ENCODE data around the gene WDR12.
"Not testable (repeated sequence)": the region's sequence is repeated elsewhere in the genome, so short reads cannot be mapped to it uniquely, and the experiment has no call there.

Gene WDR12

DNA sequence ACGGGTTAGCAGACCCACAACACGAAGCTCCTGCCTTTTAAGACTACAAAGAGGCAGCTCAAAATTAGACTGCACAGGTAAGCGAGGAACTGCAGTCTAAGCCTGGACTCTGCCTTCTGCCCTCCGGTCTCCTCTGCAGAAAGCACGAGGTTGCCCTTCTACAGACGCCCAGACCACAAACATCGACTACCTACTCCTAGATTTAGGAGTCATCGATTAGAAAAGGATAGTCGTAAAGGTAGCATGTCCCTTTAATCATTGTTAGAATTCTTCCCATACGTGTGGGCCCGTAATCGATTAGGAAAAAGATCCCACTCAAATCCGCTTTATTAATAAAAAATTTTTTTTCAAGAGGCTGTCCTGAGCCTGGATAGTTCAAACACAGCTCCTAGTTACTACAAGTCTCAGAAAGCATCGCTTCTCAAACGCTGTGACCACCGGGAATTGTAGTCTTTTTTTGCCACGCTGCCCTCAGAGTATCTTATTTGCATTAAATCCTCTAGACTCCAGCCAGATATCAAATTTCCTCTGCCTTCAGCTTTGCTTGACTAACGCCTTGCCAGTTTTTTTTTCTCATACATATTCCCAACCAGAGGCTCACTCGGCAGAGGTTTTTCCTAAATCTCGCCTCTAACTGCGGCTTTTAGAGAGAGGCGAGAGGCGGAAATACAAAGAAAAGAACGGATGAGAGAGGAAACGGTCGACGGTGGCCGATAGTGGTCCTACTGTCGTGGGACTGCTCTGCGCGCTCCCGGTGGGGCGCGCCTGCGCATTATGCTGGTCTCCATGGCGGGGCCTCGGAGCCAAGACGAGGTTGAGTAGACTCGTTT, at the start of gene WDR12, which contains the start of gene CARF:
WDR12 (minus strand) TSS at position 162 of the 830 bp plus-strand sequence. CDS start 197 bp downstream, outside the sequence.
CARF (plus strand) TSS at position 764 of the 830 bp plus-strand sequence. CDS start 29,628 bp downstream, outside the sequence.
- Histone ChIP-seq H3K4me2 (ENCODE audit: low read depth, low read length) (peak within 1 kb of the TSS; percentile 69), H3K27me3 (replicated peaks; ENCODE audit: insufficient read depth, low read length) (no peaks in the 10 kb centered on the region), H3K9me3 (replicated peaks; ENCODE audit: insufficient read depth, low read length) (no peaks in the 10 kb centered on the region), H2AFZ (ENCODE audit: low read length) (peak within 1 kb of the TSS; percentile 80), H3K4me1 (ENCODE audit: low read length) (no peaks in the 10 kb centered on the region), H3K79me2 (ENCODE audit: low read length) (peaks cover 42% of the 10 kb centered on the region), H3F3A (ENCODE audit: insufficient read depth, low read length) (peaks cover 9% of the 10 kb centered on the region; the same call in 1 of the 2 replicates), H3K9me2 (replicated peaks; ENCODE audit: insufficient read depth, low read length) (no peaks in the 10 kb centered on the region), H3K27ac (ENCODE audit: low read length) (peak within 1 kb of the TSS; percentile 75), H4K20me1 (ENCODE audit: insufficient read depth, low read length) (no peaks in the 10 kb centered on the region), H3K9ac (ENCODE audit: low read length) (peak within 1 kb of the TSS; percentile 77), H3K4me3 (ENCODE audit: low read length) (peak within 1 kb of the TSS; percentile 82), H3K36me3 (replicated peaks; ENCODE audit: insufficient read depth, low read length) (no peaks in the 10 kb centered on the region)
- TF ChIP-seq EZH2 (optimal IDR thresholded peaks at IDR 0.05; ENCODE audit: low read depth, low read length) (no peak), EZH2phosphoT487 (IDR thresholded peaks at IDR 0.05; ENCODE audit: low read length) (no peak)
- TF ChIP-seq, protein P1, sequence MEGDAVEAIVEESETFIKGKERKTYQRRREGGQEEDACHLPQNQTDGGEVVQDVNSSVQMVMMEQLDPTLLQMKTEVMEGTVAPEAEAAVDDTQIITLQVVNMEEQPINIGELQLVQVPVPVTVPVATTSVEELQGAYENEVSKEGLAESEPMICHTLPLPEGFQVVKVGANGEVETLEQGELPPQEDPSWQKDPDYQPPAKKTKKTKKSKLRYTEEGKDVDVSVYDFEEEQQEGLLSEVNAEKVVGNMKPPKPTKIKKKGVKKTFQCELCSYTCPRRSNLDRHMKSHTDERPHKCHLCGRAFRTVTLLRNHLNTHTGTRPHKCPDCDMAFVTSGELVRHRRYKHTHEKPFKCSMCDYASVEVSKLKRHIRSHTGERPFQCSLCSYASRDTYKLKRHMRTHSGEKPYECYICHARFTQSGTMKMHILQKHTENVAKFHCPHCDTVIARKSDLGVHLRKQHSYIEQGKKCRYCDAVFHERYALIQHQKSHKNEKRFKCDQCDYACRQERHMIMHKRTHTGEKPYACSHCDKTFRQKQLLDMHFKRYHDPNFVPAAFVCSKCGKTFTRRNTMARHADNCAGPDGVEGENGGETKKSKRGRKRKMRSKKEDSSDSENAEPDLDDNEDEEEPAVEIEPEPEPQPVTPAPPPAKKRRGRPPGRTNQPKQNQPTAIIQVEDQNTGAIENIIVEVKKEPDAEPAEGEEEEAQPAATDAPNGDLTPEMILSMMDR (IDR thresholded peaks at IDR 0.05; ENCODE audit: low read length): no peak
- peak; percentile 94 for DNase-seq

DNA sequence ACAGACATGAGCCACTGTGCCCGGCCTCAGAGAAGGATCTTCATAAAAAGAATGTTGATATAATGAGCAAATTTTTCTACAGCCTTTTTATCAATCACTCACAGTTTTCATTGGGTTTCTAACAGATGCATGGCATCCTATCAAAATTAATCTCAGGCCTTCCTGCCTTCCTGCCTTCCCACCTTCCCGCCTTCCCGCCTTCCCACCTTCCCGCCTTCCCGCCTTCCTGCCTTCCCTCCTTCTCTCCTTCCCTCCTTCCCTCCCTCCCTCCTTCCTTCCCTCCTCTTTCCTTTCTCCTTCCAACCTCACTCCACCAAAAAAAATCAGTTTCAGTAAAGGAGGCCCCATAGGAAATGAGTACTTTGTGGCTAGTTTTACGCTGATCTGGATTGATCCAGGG, 49.1 kb upstream of the WDR12 start:
- DNase-seq: no peak
- peaks cover 4% of the 10 kb centered on the region; the same call in 1 of the 2 replicates for H3K4me1 ChIP-seq (ENCODE audit: low read length)
- H3K4me2 ChIP-seq (ENCODE audit: low read depth, low read length): no peak overlapping the region
- H3F3A ChIP-seq (ENCODE audit: insufficient read depth, low read length): peaks cover 8% of the 10 kb centered on the region; the same call in 1 of the 2 replicates
- no peak overlapping the region for H3K9ac ChIP-seq (ENCODE audit: low read length)
- no peaks in the 10 kb centered on the region for H4K20me1 ChIP-seq (ENCODE audit: insufficient read depth, low read length)
- no peaks in the 10 kb centered on the region for H3K36me3 ChIP-seq (replicated peaks; ENCODE audit: insufficient read depth, low read length)
- no peaks in the 10 kb centered on the region for H3K27me3 ChIP-seq (replicated peaks; ENCODE audit: insufficient read depth, low read length)
- no peaks in the 10 kb centered on the region for H3K79me2 ChIP-seq (ENCODE audit: low read length)
- H2AFZ ChIP-seq (ENCODE audit: low read length): no peak overlapping the region
- H3K27ac ChIP-seq (ENCODE audit: low read length): no peak overlapping the region
- H3K4me3 ChIP-seq (ENCODE audit: low read length): no peak overlapping the region
- no peaks in the 10 kb centered on the region for H3K9me3 ChIP-seq (replicated peaks; ENCODE audit: insufficient read depth, low read length)
- H3K9me2 ChIP-seq (replicated peaks; ENCODE audit: insufficient read depth, low read length): no peaks in the 10 kb centered on the region
- TF ChIP-seq, protein P1 (IDR thresholded peaks at IDR 0.05; ENCODE audit: low read length): no peak
- TF ChIP-seq EZH2 (optimal IDR thresholded peaks at IDR 0.05; ENCODE audit: low read depth, low read length): no peak
- no peak for TF ChIP-seq EZH2phosphoT487 (IDR thresholded peaks at IDR 0.05; ENCODE audit: low read length)

DNA sequence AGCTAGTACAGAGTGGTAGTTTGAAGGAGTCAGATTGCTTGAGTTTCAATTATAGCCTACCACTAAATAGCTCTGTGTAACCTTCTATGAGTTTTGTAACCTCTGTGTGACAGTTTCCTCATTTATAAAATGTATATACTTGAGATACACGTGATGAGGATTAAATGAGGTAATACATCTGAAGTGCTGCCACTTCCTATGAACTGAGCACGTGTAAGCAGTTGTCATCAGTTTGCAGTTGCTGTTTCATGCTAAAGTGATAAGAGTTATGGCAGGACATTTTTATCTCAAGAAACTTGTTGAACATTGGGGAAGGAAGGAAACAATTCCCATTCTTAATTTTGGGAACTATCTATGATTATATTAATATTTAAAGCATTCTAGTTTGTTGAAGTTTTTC, 39.1 kb upstream of the WDR12 start:
- no peak for DNase-seq
- Histone ChIP-seq H3K9ac (ENCODE audit: low read length) (no peak overlapping the region), H3K4me3 (ENCODE audit: low read length) (no peak overlapping the region), H3K27ac (ENCODE audit: low read length) (no peak overlapping the region), H3K4me1 (ENCODE audit: low read length) (no peaks in the 10 kb centered on the region), H3F3A (ENCODE audit: insufficient read depth, low read length) (no peaks in the 10 kb centered on the region), H3K9me2 (replicated peaks; ENCODE audit: insufficient read depth, low read length) (no peaks in the 10 kb centered on the region), H3K36me3 (replicated peaks; ENCODE audit: insufficient read depth, low read length) (no peaks in the 10 kb centered on the region), H3K79me2 (ENCODE audit: low read length) (no peaks in the 10 kb centered on the region), H3K4me2 (ENCODE audit: low read depth, low read length) (no peak overlapping the region), H3K27me3 (replicated peaks; ENCODE audit: insufficient read depth, low read length) (no peaks in the 10 kb centered on the region), H3K9me3 (replicated peaks; ENCODE audit: insufficient read depth, low read length) (no peaks in the 10 kb centered on the region), H2AFZ (ENCODE audit: low read length) (no peak overlapping the region), H4K20me1 (ENCODE audit: insufficient read depth, low read length) (no peaks in the 10 kb centered on the region)
- no peak for TF ChIP-seq EZH2 (optimal IDR thresholded peaks at IDR 0.05; ENCODE audit: low read depth, low read length)
- no peak for TF ChIP-seq EZH2phosphoT487 (IDR thresholded peaks at IDR 0.05; ENCODE audit: low read length)
- TF ChIP-seq, protein P1 (IDR thresholded peaks at IDR 0.05; ENCODE audit: low read length): no peak

DNA sequence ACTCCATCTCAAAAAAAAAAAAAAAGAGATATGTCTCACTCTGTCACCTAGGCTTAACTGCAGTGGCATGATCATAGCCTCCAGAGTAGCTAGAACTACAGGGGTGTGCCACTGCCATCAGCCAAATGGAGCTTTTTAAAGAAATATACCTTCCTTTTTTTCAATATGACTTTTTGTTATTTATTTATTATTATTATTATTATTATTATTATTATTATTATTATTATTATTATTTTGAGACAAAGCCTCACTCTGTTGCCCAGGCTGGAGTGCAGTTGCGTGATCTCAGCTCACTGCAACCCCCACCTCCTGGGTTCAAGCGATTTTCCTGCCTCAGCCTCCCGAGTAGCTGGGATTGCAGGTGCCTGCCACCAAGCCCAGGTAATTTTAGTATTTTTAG, 37.9 kb upstream of the WDR12 start:
- H3K9me2 ChIP-seq (replicated peaks; ENCODE audit: insufficient read depth, low read length); H3K4me2 ChIP-seq (ENCODE audit: low read depth, low read length); H3F3A ChIP-seq (ENCODE audit: insufficient read depth, low read length); H3K79me2 ChIP-seq (ENCODE audit: low read length); H3K36me3 ChIP-seq (replicated peaks; ENCODE audit: insufficient read depth, low read length); H3K9ac ChIP-seq (ENCODE audit: low read length); H3K4me1 ChIP-seq (ENCODE audit: low read length); H4K20me1 ChIP-seq (ENCODE audit: insufficient read depth, low read length); DNase-seq; H3K27me3 ChIP-seq (replicated peaks; ENCODE audit: insufficient read depth, low read length); H3K9me3 ChIP-seq (replicated peaks; ENCODE audit: insufficient read depth, low read length); H2AFZ ChIP-seq (ENCODE audit: low read length); H3K27ac ChIP-seq (ENCODE audit: low read length); H3K4me3 ChIP-seq (ENCODE audit: low read length): not testable (repeated sequence)
